ENCODE results near the gene FAM111B.

DNA sequence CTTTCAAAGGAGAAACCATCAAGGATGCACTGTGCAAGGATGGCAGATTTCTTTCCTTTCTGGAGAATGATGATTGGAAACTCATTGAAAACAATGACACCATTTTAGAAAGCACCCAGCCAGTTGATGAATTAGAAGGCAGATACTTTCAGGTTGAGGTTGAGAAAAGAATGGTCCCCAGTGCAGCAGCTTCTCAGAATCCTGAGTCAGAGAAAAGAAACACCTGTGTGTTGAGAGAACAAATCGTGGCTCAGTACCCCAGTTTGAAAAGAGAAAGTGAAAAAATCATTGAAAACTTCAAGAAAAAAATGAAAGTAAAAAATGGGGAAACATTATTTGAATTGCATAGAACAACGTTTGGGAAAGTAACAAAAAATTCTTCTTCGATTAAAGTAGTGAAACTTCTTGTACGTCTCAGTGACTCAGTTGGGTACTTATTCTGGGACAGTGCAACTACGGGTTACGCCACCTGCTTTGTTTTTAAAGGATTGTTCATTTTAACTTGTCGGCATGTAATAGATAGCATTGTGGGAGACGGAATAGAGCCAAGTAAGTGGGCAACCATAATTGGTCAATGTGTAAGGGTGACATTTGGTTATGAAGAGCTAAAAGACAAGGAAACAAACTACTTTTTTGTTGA, 45.4 kb downstream of the FAM111B start:
- TF ChIP-seq, protein P1, sequence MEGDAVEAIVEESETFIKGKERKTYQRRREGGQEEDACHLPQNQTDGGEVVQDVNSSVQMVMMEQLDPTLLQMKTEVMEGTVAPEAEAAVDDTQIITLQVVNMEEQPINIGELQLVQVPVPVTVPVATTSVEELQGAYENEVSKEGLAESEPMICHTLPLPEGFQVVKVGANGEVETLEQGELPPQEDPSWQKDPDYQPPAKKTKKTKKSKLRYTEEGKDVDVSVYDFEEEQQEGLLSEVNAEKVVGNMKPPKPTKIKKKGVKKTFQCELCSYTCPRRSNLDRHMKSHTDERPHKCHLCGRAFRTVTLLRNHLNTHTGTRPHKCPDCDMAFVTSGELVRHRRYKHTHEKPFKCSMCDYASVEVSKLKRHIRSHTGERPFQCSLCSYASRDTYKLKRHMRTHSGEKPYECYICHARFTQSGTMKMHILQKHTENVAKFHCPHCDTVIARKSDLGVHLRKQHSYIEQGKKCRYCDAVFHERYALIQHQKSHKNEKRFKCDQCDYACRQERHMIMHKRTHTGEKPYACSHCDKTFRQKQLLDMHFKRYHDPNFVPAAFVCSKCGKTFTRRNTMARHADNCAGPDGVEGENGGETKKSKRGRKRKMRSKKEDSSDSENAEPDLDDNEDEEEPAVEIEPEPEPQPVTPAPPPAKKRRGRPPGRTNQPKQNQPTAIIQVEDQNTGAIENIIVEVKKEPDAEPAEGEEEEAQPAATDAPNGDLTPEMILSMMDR (IDR thresholded peaks at IDR 0.05; ENCODE audit: insufficient read depth, low read length) = no peak
- TF ChIP-seq, protein P2, sequence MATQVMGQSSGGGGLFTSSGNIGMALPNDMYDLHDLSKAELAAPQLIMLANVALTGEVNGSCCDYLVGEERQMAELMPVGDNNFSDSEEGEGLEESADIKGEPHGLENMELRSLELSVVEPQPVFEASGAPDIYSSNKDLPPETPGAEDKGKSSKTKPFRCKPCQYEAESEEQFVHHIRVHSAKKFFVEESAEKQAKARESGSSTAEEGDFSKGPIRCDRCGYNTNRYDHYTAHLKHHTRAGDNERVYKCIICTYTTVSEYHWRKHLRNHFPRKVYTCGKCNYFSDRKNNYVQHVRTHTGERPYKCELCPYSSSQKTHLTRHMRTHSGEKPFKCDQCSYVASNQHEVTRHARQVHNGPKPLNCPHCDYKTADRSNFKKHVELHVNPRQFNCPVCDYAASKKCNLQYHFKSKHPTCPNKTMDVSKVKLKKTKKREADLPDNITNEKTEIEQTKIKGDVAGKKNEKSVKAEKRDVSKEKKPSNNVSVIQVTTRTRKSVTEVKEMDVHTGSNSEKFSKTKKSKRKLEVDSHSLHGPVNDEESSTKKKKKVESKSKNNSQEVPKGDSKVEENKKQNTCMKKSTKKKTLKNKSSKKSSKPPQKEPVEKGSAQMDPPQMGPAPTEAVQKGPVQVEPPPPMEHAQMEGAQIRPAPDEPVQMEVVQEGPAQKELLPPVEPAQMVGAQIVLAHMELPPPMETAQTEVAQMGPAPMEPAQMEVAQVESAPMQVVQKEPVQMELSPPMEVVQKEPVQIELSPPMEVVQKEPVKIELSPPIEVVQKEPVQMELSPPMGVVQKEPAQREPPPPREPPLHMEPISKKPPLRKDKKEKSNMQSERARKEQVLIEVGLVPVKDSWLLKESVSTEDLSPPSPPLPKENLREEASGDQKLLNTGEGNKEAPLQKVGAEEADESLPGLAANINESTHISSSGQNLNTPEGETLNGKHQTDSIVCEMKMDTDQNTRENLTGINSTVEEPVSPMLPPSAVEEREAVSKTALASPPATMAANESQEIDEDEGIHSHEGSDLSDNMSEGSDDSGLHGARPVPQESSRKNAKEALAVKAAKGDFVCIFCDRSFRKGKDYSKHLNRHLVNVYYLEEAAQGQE (IDR thresholded peaks at IDR 0.05; ENCODE audit: insufficient replicate concordance, low read depth) = no peak
- TF ChIP-seq POLR2AphosphoS5 (IDR thresholded peaks at IDR 0.05; ENCODE audit: low read depth) (no peak), GABPA (IDR thresholded peaks at IDR 0.05; ENCODE audit: low read depth) (no peak), SPI1 (IDR thresholded peaks at IDR 0.05; ENCODE audit: borderline replicate concordance, low read depth) (no peak)
